GM03348 (cell line): Measurements from ENCODE around the gene NEAT1.

Experiments used
- DNase-seq: peaks from one replicate; pipeline ENCODE4 v3.0.0; 2012; ENCODE audit warnings: low spot score

Gene NEAT1

DNA sequence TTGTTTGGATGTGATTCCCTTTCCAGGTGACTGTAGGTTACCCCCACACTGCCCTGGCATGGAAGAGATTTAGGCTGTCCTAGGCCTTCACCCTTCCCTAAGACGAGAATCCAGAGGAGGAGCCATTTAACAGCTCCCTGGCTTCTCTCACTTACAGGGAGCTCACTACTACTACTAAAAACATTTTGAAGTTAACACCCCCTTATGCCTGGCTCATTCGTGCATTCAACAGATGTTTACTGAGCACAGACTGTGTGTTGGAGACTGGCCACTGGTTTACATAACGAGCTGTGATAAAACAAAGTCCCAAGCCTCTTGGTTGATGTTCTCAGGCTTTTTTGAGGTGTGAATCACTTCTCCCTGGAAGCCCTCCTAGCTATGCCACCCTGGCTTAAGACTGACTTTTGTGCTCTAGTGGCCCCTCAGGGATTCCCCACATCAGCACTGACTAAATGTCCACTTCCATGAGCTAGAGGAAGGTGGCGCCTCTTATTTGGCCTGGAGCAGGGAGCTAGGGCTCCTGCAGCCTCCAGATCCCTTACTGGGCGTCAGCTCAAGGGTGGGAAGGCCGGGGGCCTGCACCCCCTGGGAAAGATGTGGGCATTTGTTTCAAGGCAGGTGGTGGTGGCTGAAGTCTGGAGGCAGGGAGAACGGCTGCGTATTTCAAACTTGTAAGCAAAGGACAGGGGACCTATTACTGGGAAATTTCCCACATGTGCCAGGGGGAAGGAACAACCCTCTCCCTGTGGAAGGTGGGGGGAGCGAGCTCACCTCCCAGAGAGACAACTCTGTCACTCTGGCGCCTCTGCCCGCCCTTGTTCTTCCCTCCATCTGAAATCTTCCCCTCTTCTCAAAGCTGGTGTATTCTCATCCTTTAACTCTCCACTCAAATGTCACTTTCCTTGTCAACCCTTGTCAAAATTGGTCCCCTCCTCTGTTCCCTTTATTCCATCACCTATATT is 56.9 kb downstream of the NEAT1 start:
- DNase-seq, result peak; percentile 61

DNA sequence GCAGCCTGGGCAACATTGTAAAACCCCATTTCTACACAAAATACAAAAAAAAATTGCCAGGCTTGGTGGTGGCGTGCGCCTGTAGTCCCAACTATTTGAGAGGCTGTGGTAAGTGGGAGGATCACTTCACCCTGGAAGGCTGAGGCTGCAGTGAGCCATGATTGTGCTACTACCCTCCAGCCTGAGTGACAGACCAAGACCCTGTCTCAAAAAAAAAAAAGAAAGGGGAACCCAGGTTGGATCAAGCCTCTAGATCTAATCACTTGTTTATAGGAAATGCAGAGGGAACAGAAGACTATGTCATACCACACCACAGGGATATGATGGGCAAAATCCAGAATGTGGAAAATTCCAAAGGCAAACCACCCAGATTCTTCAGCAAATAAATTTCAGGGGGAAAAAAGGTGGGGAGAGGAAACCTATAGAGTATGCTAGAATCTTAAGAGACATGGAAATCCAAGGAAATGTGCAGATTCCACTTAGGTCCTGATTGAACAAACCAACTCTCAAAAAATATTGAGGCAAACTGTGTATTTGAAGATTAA is 59.8 kb downstream of the NEAT1 start:
- DNase-seq, result no peak

DNA sequence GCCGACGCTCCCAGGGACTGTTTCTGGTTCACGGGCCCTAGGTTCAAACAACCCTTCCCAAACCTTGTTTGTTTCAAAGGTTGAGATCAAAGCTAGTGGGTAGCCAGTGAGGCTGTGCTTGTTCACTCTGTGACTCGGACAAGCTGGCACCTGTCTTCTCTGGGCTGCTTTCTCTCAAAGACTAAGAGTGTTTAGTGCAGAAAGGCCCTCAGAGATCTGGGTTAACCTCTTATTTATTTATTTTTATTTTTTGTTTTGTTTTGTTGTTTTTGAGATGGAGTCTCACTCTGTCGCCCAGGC is 63.3 kb downstream of the NEAT1 start:
- DNase-seq, result no peak

DNA sequence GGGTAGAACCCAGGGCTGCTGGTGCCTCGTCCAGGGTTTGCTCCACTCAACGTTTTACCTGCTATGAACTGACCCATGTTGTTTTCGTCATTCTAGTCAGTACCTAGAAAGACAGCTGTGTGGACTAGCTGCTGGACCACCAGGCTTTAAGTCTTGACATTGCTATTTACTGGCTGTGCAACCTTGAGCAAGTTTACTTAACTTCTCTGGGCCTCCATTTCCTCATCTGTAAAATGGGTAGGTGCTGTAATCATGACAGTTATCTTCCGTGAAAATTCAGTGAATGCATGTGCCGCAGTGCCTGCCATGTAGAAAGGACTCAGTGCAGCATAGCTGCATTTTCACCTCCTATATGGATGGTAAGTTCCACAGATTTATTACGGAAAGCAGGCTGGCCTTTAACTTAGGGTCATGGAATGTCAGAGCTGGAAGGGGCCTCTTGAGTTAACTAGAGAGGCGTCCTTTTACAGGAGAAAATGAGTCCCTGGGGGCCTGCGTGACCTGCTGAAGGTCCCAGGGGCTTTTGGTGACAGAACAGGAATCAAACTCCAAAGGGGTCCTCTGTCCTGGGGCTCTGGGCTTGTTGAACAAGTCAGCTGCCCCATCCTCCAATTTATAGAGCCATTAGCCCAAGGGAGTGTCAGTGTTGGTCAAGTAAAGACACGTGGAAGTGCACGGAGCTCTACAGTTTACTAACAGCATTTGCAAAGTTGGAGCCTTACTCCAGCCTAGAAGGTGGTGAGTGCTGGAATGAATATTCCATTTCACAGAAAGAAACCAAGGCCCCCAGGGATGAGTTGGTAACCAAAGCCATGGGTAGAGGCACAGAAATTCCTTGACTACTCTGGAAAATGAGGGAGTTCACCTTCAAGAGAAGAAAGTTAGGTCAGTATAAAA is 64.2 kb downstream of the NEAT1 start:
- DNase-seq, result no peak

DNA sequence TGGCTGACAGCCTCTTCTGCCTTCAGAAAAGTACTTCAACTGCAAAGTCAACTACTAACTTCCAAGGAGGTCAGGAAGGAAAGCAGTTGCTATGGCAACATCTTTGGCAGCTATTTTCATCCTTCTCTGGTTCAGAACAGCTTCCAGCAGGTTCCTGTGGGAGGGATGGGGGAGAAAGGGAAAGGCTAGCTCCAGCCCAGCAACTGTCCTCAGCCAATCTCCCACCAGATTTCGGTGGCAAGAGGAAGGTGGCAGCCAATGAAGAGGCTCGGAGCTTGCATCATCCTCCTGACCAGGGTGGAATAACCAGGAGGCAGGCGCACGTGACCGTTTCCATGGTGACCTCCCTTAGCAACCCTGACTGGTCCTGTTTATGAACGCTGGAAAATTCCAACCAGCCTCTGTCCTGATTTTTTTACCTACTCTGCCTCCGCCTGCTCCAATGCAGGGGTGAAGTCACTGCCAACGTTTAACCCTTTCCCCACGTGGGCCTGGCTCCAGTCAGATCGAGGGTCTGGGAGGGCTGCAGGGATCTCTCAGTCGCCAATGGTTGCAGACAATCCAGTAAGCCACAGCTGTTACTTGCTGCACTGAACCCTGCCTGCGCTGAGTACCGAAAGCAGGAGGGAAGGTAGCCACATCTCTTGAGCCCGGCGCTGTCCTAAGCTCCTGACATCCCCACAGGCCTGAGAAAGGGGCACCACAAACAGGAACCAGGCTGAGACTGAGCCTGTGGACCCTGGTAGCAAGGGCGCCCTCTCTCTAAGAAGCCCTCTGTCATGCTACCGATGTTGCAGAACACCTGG is 65.1 kb downstream of the NEAT1 start:
- DNase-seq, result peak; percentile 95

DNA sequence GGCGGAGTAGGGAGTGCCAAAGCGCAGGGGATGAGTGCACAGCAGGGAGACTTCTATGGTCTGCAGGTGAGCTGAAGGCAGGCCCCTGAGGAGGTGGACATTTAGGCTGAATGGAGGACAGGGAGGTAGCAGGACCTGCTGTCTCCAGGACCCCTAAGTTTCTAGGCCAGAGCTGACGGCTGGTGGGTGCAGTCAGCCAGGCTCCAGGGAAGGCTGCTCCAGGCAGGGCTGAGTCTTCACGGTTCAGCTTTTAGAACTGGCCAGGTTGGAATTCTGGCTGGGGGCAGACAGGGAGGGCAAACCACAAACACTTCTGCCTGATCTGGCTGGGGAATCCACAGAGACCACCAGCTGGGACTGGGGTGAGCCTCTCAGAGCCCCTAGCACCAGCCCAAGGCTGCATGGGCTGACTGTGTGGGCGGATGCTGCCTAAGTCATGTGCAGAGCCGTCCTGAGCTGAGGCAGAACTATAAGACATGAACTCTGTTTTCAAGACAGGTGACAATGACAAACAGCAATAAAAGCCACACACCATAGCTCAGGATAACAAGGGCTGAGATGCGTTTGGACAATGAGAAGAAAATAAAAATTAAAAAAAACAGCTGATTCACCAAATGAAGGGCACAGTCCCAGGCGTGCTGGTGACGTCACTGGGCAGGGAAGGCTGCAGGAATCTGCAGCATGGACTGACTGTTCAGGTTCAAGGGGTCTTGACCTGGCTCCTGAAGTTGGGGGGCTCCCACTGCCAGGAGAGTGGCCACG is 65.9 kb downstream of the NEAT1 start:
- DNase-seq, result no peak

DNA sequence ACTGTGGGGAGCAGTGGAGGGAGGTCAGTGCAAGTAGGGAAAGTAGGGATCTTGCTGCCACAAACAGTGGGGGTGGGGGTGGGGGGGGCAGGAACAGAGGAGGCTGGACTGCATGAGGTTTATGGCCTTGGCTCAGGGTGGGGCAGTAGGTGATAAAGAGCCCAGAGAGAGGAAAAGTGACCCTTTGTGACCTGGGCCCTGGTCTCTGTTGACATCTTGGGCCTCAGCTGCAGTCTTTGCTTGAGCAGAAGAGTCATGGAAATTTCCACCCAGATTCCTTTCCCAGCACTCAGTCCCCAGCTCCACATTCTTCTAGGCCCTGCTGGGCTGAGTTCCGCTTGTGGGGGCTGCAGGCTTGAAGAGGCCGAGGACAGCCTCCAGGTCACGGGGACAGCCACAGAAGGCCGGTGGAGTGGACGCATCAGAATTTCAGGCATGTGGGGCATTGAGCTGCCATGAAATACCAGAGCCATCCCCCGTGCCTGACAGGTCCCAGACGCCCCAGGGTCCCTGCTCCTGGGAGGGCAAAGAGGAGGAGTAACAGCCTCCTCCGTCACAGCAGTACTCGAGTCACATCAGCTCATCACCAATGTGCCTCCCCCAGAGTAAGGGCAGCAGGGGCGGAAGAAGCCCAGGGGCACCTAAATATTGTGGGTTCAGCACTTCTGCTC is 66.6 kb downstream of the NEAT1 start:
- DNase-seq, result peak; percentile 46

DNA sequence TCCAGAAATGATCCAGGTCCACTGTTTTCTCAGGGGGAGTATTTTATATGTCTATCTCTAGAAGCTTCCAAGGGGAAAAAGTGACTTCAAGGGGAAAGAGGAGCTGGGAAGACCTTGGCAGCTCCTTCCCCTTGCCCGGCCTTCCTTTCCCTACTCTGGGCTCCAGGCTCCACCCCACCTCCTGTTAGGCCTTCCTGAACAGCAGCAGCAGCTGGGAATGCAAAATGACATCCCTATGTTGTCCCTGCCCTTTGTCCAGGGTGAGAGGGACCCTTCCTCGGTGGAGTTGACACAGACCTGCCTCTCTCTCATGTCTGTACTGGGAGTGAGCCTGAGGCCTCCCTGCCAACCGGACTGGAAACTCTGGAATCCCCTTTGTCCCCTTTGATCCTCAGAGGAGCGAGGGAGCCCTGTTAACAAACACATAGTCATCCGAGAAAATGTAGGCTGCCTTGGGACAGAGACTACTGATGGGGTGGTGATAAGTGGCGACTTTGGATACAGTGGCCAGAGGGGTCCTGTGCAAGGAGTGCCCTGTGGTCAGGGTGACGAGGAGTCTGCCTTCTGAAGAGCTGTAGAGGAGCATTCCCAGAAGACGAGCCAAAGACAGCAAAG is 67.2 kb downstream of the NEAT1 start:
- DNase-seq, result no peak

DNA sequence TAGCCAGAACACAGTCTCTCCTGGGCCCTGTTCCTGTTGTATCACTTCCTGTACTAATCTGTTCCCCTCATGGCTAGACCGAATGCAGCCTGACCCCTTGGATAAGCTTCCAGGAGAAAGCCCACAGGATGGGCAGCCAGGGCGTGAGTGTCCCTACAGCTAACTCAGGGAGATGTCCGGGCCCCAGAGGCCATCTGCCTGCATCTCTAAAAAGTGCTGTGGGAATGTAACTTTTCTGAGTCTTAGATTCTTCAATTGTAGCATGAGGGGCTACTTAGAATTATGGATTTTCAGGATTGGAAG is 68.5 kb downstream of the NEAT1 start:
- DNase-seq, result no peak

DNA sequence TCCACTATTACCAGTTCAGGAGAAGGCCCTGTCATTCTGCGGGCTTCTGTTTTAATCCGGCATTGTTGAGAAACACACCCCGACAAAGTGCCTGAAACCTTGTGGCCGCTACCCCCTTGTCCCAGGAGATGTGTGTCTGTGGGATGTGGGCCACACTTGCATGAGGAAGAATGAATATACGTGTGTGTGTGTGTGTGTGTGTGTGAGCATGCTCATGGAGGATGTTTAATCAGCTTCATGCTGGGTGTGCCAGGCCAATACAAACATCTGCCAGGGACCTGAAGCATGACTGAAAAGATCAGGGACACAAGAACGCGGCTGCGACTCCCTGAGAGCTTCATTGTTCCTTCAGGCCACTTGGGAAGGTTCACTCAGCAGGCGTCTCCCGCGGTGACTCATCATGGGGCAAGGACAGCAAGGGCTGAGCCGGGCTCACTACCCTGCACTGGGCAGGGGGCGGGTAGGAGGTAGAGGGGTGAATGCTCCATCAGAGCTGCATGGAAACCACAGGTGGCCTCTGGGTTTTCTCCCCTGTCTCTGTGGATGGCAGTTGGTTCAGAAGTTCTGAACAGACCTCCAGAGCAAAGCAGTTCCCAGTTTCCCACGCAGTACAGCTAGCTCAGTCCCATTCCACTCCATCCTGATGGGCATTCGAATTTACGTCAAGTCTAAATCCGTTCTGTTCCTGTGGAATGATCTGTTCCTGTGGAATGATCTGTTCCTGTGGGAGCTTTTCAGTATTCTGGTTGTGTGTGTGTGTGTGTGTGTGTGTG is 69.2 kb downstream of the NEAT1 start:
- DNase-seq, result peak; percentile 43

DNA sequence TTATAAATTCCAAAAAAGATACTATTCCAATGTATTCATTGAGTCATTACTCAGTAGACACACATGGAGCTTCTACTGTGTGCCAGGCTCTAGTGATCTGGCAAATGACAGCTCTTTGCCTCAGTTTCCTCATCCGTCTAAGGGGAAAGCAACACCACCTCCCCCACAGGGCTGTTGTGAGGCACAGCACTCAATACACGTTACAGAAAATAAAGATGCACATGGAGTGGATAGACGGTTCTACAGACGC is 69.7 kb downstream of the NEAT1 start:
- no peak for DNase-seq

DNA sequence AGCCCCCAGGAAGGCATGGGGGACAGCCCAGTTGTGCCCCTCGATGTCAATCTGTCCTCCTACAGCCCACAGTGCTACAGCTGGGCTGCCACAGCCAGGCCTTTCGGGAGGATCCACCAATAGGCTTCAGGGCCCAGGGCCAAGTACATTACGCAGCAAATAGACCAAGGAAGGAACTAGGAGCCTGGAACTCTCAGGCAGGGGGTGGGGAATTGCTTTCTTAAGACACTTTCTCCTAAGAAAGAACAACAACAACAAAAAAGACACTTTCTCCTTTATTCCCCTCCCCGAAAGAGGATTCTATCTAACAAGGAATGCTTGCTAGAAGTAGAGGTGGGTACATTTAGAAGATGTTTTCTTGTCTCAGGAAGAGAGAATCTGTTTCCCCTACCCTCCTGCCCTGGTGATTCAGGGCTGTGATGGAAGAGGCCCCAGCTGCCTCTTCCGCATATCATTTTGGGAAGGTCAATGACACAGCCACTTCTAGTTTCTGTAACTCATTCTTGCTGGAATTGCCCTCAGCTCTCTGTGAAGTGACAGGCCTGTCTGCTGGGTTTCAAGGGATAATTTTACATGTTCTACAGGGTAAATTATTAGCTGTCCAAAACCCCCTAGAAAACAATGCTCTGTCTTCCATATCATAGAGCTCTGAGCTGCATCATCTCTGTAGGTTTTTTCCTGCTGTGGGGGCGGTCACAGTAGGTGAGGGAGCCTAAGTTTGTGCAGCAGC is 70.2 kb downstream of the NEAT1 start:
- peak; percentile 62 for DNase-seq

DNA sequence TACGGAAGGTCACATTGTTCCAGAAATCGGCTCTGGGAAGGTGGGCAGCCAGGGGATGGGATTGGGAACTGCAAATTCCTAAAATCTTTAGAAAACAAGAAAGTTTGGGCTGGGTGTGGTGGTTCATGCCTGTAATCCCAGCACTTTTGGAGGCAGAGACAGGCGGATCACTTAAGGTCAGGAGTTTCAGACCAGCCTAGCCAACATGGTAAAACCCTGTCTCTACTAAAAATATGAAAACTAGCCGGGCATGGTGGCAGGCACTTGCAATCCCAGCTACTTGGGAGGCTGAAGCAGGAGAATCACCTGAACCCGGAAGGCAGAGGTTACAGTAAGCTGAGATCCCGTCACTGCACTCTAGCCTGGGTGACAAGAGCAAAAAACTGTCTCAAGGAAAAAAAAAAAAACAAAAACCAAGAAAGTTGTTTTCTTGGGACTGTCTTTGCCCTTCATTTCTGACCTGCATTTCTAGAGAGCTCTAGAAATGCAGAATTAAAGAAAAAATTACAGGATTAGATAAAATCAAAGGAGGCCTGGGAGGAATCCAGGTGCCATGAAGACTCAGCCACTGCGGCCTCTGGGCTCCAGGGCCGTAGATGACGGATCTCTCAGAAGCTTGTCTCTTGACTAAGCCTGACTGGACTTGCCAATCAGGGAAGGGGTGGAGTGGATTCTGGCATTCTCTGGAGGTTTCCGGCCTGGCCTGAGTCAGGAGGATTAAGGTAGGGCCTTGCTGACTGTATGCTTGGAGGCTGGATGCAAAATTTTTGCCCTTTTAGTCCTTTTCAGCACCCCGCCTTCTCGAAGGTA is 71.0 kb downstream of the NEAT1 start:
- peak; percentile 75 for DNase-seq
